Esophagus (tissue), 2 donors: ENCODE measurements around the gene KCNS3. TPM values are rescaled to one million over a fixed set of nuclear protein-coding genes. Genes with fewer than 3 reads are reported as not detected.
A peak's percentile ranks its signal among the peaks of the same experiment; 100 is the strongest.

Experiments
- H3K27ac ChIP-seq, 2 donors: one replicate each; pipeline ENCODE4 v1.5.1; 2013; ENCODE audit warnings: low read depth in 2 of 2, mild to moderate bottlenecking in 2 of 2, inconsistent platforms in 1 of 2, low read length in 1 of 2, moderate library complexity in 1 of 2
- H3K27me3 ChIP-seq, 2 donors: one replicate each; pipeline ENCODE4 v1.6.1; 2013; ENCODE audit warnings: low read length in 2 of 2, control low read depth in 1 of 2, mild to moderate bottlenecking in 1 of 2; ENCODE audit not compliant: insufficient read depth in 2 of 2, control insufficient read depth in 1 of 2
- H3K36me3 ChIP-seq, 2 donors: one replicate each; pipeline ENCODE4 v1.6.1; 2013; ENCODE audit warnings: low read length in 1 of 2; ENCODE audit not compliant: control insufficient read depth in 2 of 2, insufficient read depth in 2 of 2
- H3K4me1 ChIP-seq, 2 donors: one replicate each; pipeline ENCODE4 v1.6.1; 2013; ENCODE audit warnings: low read length in 1 of 2; ENCODE audit not compliant: control insufficient read depth in 2 of 2, insufficient read depth in 2 of 2
- H3K4me3 ChIP-seq, 2 donors: one replicate each; pipeline ENCODE4 v1.5.1; 2013; ENCODE audit warnings: low read length in 2 of 2, mild to moderate bottlenecking in 2 of 2, low read depth in 1 of 2, moderate library complexity in 1 of 2
- H3K9me3 ChIP-seq, 2 donors: one replicate each; pipeline ENCODE4 v1.6.1; 2013; ENCODE audit warnings: mild to moderate bottlenecking in 2 of 2, low read depth in 1 of 2, low read length in 1 of 2, moderate library complexity in 1 of 2; ENCODE audit not compliant: control insufficient read depth in 2 of 2, insufficient read depth in 1 of 2
- WGBS, 2 donors: extraction: QIAGEN DNeasy Blood & Tissue Kit; methylation state at CpG; one replicate each; pipeline ENCODE4 v1.1.7; 2013; 5-methylcytosine and 5-hydroxymethylcytosine counted together
- polyA plus RNA-seq, 2 donors: library from polyadenylated mRNA; stranded (reverse); fragments of 200-250 nt; gene quantifications; one replicate each; pipeline ENCODE4 v1.2.3, GENCODE V29; 2013
- donor health status: healthy with polysubstance abuse.
- donor health status: Bipolar disorder and iron deficiency.

KCNS3 gene, protein sequence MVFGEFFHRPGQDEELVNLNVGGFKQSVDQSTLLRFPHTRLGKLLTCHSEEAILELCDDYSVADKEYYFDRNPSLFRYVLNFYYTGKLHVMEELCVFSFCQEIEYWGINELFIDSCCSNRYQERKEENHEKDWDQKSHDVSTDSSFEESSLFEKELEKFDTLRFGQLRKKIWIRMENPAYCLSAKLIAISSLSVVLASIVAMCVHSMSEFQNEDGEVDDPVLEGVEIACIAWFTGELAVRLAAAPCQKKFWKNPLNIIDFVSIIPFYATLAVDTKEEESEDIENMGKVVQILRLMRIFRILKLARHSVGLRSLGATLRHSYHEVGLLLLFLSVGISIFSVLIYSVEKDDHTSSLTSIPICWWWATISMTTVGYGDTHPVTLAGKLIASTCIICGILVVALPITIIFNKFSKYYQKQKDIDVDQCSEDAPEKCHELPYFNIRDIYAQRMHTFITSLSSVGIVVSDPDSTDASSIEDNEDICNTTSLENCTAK
- polyA plus RNA-seq: 1 to 10 TPM; 2.9 to 3.8 TPM

DNA sequence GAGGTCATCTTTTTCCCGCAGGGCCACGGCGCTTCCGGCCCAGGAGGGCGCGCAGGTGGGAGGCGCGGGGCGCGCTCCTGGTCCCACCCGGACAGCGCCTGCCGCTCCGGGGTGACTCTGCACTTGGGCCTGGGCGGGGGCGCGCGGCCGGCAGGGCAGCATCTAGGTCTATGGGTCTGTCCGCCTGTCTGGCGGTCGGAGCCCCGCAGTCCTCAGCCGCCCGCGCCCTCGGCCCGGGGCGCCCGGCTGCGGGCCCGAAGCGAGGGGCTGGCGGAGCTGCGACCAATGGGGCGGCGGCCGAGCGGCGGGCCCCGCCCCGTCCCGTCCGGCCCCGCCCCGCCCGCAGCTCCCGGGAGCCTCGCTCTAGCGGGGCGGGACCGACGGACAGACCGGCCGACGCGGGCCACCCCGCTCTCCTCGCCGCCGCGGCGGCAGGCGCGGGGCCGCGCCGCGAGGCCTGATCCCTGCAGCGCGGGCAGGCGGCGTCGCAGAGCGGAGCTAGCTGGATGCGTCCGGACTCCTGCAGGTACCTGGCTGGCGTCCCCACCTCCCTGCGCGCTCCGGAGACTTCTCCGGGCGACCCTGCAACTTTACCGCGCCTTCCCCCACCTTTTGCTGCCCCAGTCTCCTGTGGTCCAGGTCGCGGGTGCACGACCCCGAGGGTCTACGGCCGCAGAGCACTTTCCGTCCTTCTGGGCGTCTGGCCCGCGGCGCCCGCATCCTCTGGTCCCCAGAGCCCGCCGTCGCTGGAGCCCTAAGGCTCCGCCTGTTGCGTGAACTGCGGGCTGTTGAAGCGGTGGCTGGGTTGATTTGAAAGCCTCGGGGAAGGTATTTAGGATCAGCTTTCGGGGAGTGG is at the start of gene KCNS3:
Gene KCNS3, plus strand, starts transcription at position 387 of the 856 bp plus-strand sequence. CDS start 52,342 bp downstream, outside the sequence.
- no peaks in the 10 kb centered on the region for H3K36me3 ChIP-seq
- peak within 1 kb of the TSS; percentile 37 to 50 for H3K27ac ChIP-seq
- H3K4me3 ChIP-seq: peak within 1 kb of the TSS; percentile 70 to 71
- peaks cover 7 to 9% of the 10 kb centered on the region in 2 donors for H3K4me1 ChIP-seq
- 1% methylated on average over 93 to 106 of the region's 106 CpGs for WGBS, 2 donors
- peaks cover 0 to 2% of the 10 kb centered on the region in 2 donors for H3K9me3 ChIP-seq
- peaks cover 0 to 7% of the 10 kb centered on the region in 2 donors for H3K27me3 ChIP-seq

DNA sequence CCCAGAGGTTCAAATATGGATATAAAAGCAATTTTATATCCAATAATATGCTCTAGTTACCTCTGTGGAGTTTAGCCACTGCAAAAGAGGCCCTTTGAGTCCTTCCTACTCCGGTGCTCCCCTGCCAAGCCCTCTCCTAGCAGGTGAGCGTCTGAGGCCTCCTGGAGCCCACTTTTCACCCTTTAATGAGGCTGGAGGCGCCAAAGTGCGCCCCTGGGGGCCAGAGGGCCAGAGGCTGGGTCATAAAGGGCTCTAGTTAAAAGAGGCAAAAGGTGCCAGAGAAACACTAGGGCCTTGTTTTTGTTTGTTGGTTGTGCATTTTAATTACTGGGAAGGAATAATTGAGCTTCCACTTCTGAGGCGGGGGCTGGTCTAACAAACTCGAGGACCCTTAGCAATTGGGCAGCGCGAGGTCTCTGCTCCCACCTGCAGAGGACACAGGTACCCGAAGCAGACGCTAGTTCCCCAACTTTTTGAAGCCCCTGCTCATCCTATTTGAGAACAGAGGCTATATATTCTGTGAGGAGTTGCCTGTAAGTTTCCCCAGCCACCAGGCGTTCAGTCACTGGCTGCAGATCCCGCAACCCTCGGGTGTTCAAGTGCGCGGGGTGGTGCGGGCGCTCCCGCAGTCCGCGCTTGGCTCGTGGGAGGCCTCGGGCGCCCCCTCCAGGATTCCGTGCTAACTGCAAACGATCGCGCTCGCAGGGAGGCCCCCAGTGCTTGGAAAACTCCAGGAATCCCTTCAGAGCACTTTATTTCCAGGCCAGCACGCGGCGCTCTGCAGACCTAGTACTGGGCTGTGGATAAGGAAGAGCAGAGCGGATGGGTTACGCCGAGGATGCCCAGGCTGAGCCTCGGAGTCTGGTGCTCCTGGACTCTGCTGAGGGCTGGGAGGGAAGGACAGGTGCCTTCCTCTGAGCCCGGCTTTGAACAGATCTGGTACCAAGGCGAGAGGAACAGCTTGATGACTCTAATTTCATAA is 48.1 kb upstream of the KCNS3 start:
- peaks cover 0 to 4% of the 10 kb centered on the region in 2 donors for H3K27me3 ChIP-seq
- H3K4me3 ChIP-seq: no peak overlapping the region
- WGBS, 2 donors: 15 to 16% methylated on average over 37 of the region's 37 CpGs

DNA sequence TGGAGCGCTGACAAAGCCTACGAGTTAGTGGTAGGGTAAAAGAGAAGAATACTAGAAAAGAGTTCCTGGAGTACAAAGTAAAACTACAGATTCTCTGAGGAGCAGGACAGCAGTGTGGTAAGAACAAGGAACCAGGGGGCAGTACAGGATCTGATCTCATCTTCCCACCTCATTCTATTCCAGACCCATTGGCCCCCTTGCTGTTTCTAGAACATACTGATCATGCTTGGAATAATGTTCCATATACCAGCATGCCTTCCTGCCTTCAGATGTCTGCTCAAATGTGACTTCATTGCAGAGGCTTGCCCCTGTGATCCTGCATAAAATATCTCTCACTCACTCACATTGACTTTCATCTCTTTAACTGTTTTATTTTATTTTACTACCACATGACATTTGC is 43.0 kb upstream of the KCNS3 start:
- Histone ChIP-seq H3K4me1 (no peaks in the 10 kb centered on the region), H3K27ac (no peak overlapping the region), H3K9me3 (no peaks in the 10 kb centered on the region), H3K36me3 (no peaks in the 10 kb centered on the region), H3K27me3 (peaks cover 0 to 4% of the 10 kb centered on the region in 2 donors), H3K4me3 (no peak overlapping the region)
- 36 to 64% methylated on average over 2 of the region's 2 CpGs for WGBS, 2 donors

More for the DNA sequence above, 48.1 kb upstream of the KCNS3 start:
- Histone ChIP-seq H3K27ac (no peak overlapping the region), H3K36me3 (no peaks in the 10 kb centered on the region), H3K4me1 (no peaks in the 10 kb centered on the region), H3K9me3 (no peaks in the 10 kb centered on the region)

DNA sequence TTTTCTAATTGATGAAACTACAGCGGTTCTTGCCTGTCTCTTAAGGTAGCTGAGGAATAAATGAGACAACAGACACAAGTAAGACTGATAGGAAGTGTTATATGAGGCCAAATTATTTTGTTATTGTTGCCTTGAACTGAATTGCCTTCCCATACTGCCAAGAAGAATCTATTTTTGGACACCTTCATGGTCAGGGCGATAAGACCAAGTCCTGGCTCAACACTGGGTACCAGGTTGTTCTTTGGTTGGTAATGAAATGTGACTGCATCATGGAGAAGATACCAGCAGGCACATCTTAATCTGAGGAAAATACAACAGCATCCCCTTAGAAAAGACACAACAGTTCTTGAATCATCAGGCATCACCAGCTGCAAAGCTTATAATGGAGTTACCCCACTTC is 38.5 kb upstream of the KCNS3 start:
- no peak overlapping the region for H3K4me3 ChIP-seq
- no peak overlapping the region for H3K27ac ChIP-seq
- H3K9me3 ChIP-seq: no peaks in the 10 kb centered on the region
- WGBS, 2 donors: 74 to 81% methylated on average over 2 of the region's 2 CpGs
- no peaks in the 10 kb centered on the region for H3K4me1 ChIP-seq
- H3K36me3 ChIP-seq: no peaks in the 10 kb centered on the region
- H3K27me3 ChIP-seq: peaks cover 0 to 3% of the 10 kb centered on the region in 2 donors

DNA sequence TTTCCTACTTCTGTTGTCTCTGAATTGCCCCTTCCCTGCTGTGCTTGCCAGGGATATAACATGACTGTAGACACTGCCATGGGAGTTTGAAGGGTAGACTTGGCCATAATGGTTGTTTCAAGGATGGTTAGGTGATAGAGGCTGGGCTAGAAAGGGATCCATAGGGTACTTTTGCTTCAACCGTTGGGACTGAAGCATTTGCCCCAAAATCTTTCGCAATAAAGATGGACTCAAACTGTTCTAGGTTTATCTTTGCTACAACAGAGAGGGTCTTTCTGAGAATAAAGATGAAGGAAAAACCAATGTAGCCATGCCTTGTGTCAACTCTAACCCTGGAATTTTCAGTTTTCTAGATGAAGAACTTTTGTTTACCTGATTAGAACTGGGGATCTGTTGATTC is 35.0 kb upstream of the KCNS3 start:
- Histone ChIP-seq H3K4me1 (no peaks in the 10 kb centered on the region), H3K27ac (no peak overlapping the region), H3K4me3 (no peak overlapping the region), H3K9me3 (no peaks in the 10 kb centered on the region), H3K27me3 (no peaks in the 10 kb centered on the region), H3K36me3 (no peaks in the 10 kb centered on the region)
- 89 to 95% methylated on average over 2 of the region's 2 CpGs for WGBS, 2 donors

DNA sequence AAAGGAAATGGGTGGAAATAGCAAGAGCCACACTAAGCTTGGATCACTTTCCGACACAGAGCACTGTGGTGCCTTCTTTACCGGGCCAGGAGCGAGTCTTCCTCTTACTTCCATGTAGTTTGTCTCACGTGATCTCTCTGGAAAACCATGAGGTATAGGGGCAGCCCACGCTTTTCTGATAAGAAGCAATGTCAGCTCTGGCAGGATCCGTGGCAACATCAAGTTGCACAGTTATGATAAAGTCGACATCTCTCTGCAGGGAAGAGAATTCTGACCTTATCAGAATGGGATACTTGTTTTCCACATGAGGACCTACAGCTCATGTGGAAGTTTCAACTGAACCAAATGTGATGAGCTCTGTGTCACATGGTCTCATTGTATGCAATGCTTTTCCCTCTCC is 32.7 kb upstream of the KCNS3 start:
- WGBS, 2 donors: 90 to 94% methylated on average over 7 of the region's 7 CpGs
- Histone ChIP-seq H3K27me3 (no peaks in the 10 kb centered on the region), H3K4me1 (no peaks in the 10 kb centered on the region)

DNA sequence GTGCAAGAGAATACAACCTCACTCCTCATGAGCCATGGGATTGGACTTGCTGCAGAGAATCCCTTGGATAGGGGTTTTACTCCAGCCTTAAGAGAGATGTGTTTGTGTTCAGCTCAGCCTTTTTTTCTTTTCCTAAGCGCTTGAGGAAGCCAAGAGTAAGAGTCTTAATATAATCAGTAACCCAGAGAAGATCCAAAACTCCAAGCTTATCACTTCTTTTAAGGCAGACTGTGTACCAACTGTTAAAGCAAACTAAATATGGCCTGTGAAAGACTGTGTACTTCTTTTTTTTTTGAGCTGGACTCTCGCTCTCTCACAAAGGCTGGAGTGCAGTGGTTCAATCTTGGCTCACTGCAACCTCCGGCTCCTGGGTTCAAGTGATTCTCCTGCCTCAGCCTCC is 31.8 kb upstream of the KCNS3 start:
- H3K36me3 ChIP-seq: no peaks in the 10 kb centered on the region
- no peaks in the 10 kb centered on the region for H3K9me3 ChIP-seq
- H3K27ac ChIP-seq: no peak overlapping the region
- H3K4me1 ChIP-seq: no peaks in the 10 kb centered on the region
- no peak overlapping the region for H3K4me3 ChIP-seq
- 94% methylated on average over 3 of the region's 3 CpGs for WGBS, 2 donors
- H3K27me3 ChIP-seq: no peaks in the 10 kb centered on the region

More for the DNA sequence above, 32.7 kb upstream of the KCNS3 start:
- Histone ChIP-seq H3K9me3 (no peaks in the 10 kb centered on the region), H3K36me3 (no peaks in the 10 kb centered on the region), H3K27ac (no peak overlapping the region), H3K4me3 (no peak overlapping the region)

DNA sequence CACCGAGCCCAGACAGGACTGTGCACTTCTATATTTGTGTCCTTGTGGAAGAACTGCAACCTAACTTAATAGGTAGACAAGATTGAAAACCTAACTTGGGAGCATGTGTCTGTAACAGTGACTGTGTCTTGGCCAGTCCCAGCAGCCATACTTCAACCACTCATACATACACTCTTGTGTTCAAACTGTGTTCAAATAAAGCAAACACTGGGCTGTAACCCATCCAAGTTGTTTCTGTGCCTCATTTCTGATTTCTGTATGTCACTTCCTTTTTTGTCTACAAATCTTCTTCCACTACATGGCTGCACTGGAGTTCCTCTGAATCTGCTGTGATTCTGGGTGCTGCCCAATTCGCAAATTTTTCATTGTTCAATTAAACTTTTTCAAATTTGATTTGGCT is 31.2 kb upstream of the KCNS3 start:
- Histone ChIP-seq H3K4me3 (no peak overlapping the region), H3K27me3 (no peaks in the 10 kb centered on the region), H3K4me1 (no peaks in the 10 kb centered on the region), H3K36me3 (no peaks in the 10 kb centered on the region), H3K27ac (no peak overlapping the region), H3K9me3 (no peaks in the 10 kb centered on the region)
- WGBS, 2 donors: 87 to 91% methylated on average over 2 of the region's 2 CpGs

DNA sequence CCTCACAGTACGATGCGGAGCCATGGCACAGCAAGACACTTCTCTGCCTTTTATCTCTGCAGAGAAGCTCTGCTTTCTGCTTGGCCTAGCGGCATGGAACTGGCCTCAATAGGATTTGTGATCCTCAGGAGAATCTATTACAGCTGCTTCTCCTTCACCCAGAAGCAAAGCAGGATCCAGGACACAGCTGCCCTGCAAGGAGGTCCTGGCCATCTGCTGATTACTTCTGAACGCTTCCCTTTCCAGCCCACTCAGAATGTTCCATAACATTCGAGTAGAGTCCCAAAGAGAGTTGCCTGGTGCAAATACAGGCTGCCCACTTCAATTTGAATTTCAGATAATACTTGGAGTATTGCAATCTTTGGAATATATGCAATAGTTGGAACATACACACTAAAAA is 29.2 kb upstream of the KCNS3 start:
- no peaks in the 10 kb centered on the region for H3K36me3 ChIP-seq
- no peak overlapping the region for H3K4me3 ChIP-seq
- no peak overlapping the region for H3K27ac ChIP-seq
- H3K27me3 ChIP-seq: no peaks in the 10 kb centered on the region
- H3K4me1 ChIP-seq: no peaks in the 10 kb centered on the region
- H3K9me3 ChIP-seq: no peaks in the 10 kb centered on the region
- 79 to 83% methylated on average over 5 of the region's 5 CpGs for WGBS, 2 donors
